Neural progenitor cell (in vitro differentiated cells): ENCODE results near the gene SP1. TPM values are rescaled to one million over a fixed set of nuclear protein-coding genes. Genes with fewer than 3 reads are reported as not detected.

Source experiments
- DNase-seq: peaks from one replicate; pipeline ENCODE4 v3.0.0-alpha.2; 2016; ENCODE audit warnings: low spot score
- H2AFZ ChIP-seq: fragments of 200-600 bp; sonication (generic); replicated peaks from 2 replicates; pipeline ENCODE4 v1.6.1; 2016; ENCODE audit warnings: antibody characterized with exemption
- H3F3A ChIP-seq: fragments of 200-600 bp; sonication (generic); 2 replicates; pipeline ENCODE4 v1.6.1; 2016; ENCODE audit warnings: antibody characterized with exemption, low read depth
- H3K27ac ChIP-seq: fragments of 200-600 bp; sonication (generic); 2 replicates; pipeline ENCODE4 v1.5.1; 2016; ENCODE audit warnings: mild to moderate bottlenecking
- H3K27me3 ChIP-seq: fragments of 200-600 bp; sonication (generic); 2 replicates; pipeline ENCODE4 v1.6.1; 2016; ENCODE audit warnings: mild to moderate bottlenecking, moderate library complexity
- H3K36me3 ChIP-seq: fragments of 200-600 bp; sonication (generic); 2 replicates; pipeline ENCODE4 v1.5.1; 2016
- H3K4me1 ChIP-seq: fragments of 200-600 bp; sonication (generic); 2 replicates; pipeline ENCODE4 v1.6.1; 2016; ENCODE audit warnings: mixed run types
- H3K4me2 ChIP-seq: fragments of 200-600 bp; sonication (generic); 2 replicates; pipeline ENCODE4 v1.6.1; 2016
- H3K4me3 ChIP-seq: fragments of 200-600 bp; sonication (generic); 2 replicates; pipeline ENCODE4 v1.5.1; 2016
- H3K79me2 ChIP-seq: fragments of 200-600 bp; sonication (generic); 2 replicates; pipeline ENCODE4 v1.6.1; 2016; ENCODE audit warnings: low read depth
- H3K9ac ChIP-seq: fragments of 200-600 bp; sonication (generic); 2 replicates; pipeline ENCODE4 v1.6.1; 2016
- H3K9me3 ChIP-seq: fragments of 200-600 bp; sonication (generic); 2 replicates; pipeline ENCODE4 v1.5.1; 2016; ENCODE audit warnings: low read depth
- H4K20me1 ChIP-seq: fragments of 200-600 bp; sonication (generic); 2 replicates; pipeline ENCODE4 v1.6.1; 2016; ENCODE audit warnings: low read depth
- H3K27ac Mint-ChIP-seq: 3 replicates; pipeline ENCODE4 v1.8.0; 2021; ENCODE audit warnings: mixed read lengths
- H3K27me3 Mint-ChIP-seq: 2 replicates; pipeline ENCODE4 v1.8.0; 2022; ENCODE audit warnings: low read depth, mild to moderate bottlenecking, inconsistent platforms, moderate library complexity, mixed read lengths; ENCODE audit not compliant: insufficient read depth
- H3K36me3 Mint-ChIP-seq: 3 replicates; pipeline ENCODE4 v1.8.0; 2021; ENCODE audit warnings: mixed read lengths
- H3K4me1 Mint-ChIP-seq: 3 replicates; pipeline ENCODE4 v1.8.0; 2021; ENCODE audit warnings: mixed read lengths
- H3K4me3 Mint-ChIP-seq: 3 replicates; pipeline ENCODE4 v1.8.0; 2021; ENCODE audit warnings: mild to moderate bottlenecking, moderate library complexity, mixed read lengths
- H3K9me3 Mint-ChIP-seq: 3 replicates; pipeline ENCODE4 v1.8.0; 2020; ENCODE audit warnings: mixed read lengths
- CTCF ChIP-seq: fragments of 200-600 bp; sonication (generic); IDR thresholded peaks from 2 replicates; pipeline ENCODE4 v1.5.1; 2017; ENCODE audit warnings: antibody characterized with exemption, mild to moderate bottlenecking
- EZH2 ChIP-seq: fragments of 200-600 bp; sonication (generic); IDR thresholded peaks from 2 replicates; pipeline ENCODE4 v1.6.1; 2017; ENCODE audit warnings: antibody characterized with exemption, mild to moderate bottlenecking, moderate library complexity
- EZH2phosphoT487 ChIP-seq: fragments of 200-600 bp; sonication (generic); IDR thresholded peaks from 2 replicates; pipeline ENCODE4 v1.6.1; 2017; ENCODE audit warnings: antibody characterized with exemption
- total RNA-seq: library from RNA; depleted of rRNA; stranded (reverse); fragments of >200 nt; gene quantifications from 2 replicates; pipeline ENCODE4 v1.2.3, GENCODE V29; 2015; ENCODE audit warnings: low replicate concordance

The SP1 gene
- total RNA-seq, 1 donor from 2014 or later, result 67.8 TPM

DNA sequence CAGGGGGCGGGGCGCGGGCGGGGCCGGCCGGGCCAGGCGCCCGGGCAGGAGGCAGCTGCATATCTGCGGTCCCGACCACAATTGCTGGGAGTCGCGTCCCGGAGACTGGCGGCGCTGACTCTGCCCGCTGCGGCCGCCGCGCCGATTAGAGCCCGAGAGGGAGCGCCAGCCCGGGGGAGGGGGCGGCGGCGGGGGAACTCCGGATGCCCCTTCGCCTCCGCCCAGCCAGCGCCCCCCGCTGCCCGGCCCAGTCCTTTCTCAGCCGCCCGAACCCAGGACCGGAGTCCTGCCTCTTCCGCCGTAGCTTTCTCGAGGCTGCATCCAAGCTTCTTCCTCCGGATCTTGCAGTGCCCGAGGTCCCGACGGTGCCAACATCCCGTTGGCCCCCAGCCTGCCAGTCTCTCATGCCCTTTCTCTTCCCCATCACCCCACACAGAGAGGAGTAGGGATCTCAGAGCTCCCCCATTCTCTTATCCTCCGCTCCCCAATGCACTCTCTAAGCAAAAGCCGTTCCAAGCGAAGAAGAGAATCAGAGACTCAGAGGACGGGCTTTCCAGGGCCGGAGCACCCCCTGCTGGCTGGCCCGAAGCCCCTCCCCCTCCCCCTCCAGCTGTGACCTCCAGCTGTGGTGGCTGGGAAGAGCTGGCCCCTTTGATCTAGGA is 35.0 kb upstream of the SP1 start:
- H3K9ac ChIP-seq, result no peak overlapping the region
- H3K36me3 ChIP-seq, result no peaks in the 10 kb centered on the region
- no peaks in the 10 kb centered on the region for H4K20me1 ChIP-seq
- no peak overlapping the region for H3K27ac ChIP-seq
- H3K4me3 ChIP-seq, result peak overlapping the region; percentile 71
- H3K9me3 Mint-ChIP-seq, result no peaks in the 10 kb centered on the region
- H3K4me1 ChIP-seq, result peaks cover 8% of the 10 kb centered on the region
- DNase-seq, result peak; percentile 86
- peaks cover 18% of the 10 kb centered on the region for H3K27me3 Mint-ChIP-seq
- peak overlapping the region; percentile 97 for H3K4me2 ChIP-seq
- peaks cover 6% of the 10 kb centered on the region for H3K27me3 ChIP-seq
- H3K4me1 Mint-ChIP-seq, result peaks cover 25% of the 10 kb centered on the region
- no peaks in the 10 kb centered on the region for H3K79me2 ChIP-seq
- TF ChIP-seq EZH2 (no peak), CTCF (peak; percentile 42), EZH2phosphoT487 (no peak)
- H2AFZ ChIP-seq, result peak overlapping the region; percentile 92
- peak overlapping the region; percentile 95 for H3K27ac Mint-ChIP-seq
- H3F3A ChIP-seq, result peaks cover 23% of the 10 kb centered on the region
- H3K4me3 Mint-ChIP-seq, result peak overlapping the region; percentile 97
- no peaks in the 10 kb centered on the region for H3K36me3 Mint-ChIP-seq
- no peaks in the 10 kb centered on the region for H3K9me3 ChIP-seq

DNA sequence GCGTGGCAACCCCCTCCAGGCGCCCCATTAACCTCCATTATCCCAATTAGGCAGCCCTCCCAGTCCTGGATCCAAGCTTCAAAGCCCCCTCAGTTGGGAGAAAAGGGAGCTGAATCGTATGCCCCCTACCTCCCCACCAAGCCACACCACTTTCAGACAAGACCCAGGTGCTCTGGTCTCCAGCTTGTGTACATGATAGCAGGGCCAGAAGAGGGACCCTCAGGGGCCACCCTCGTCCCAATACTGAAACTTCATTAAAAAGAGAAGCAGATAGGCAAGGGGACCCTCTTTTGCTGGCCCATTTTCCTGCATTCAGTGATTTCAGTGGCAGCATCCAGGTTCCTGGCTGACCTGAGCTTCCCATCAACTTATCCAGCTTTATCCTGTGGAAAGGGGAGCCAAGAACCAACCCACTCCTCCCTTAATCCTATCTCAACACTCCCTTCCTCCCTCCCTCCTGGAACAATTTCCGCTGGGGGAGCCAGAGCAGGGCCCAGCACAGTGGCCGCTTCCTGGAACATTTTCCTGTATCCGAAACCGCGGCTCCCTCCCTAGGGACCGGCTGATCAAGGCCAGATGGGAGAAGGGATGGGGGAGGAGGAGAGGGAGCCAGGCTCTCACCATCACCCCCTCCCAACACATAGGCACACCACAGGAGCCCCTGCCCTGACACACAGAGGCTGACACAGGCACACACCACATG is 34.3 kb upstream of the SP1 start:
- H3K4me1 ChIP-seq, result peaks cover 8% of the 10 kb centered on the region
- no peak overlapping the region for H3K27ac ChIP-seq
- H4K20me1 ChIP-seq, result no peaks in the 10 kb centered on the region
- peak overlapping the region; percentile 92 for H2AFZ ChIP-seq
- peak overlapping the region; percentile 97 for H3K4me3 Mint-ChIP-seq
- no peaks in the 10 kb centered on the region for H3K9me3 Mint-ChIP-seq
- H3K9ac ChIP-seq, result no peak overlapping the region
- no peaks in the 10 kb centered on the region for H3K36me3 Mint-ChIP-seq
- peaks cover 25% of the 10 kb centered on the region for H3K4me1 Mint-ChIP-seq
- no peak for DNase-seq
- TF ChIP-seq CTCF (no peak), EZH2 (no peak), EZH2phosphoT487 (no peak)
- H3K79me2 ChIP-seq, result no peaks in the 10 kb centered on the region
- peaks cover 6% of the 10 kb centered on the region for H3K27me3 ChIP-seq
- peak overlapping the region; percentile 97 for H3K4me2 ChIP-seq
- no peak overlapping the region for H3K27ac Mint-ChIP-seq
- H3K9me3 ChIP-seq, result no peaks in the 10 kb centered on the region
- no peaks in the 10 kb centered on the region for H3K36me3 ChIP-seq
- H3K27me3 Mint-ChIP-seq, result peaks cover 14% of the 10 kb centered on the region
- H3K4me3 ChIP-seq, result peak overlapping the region; percentile 71
- H3F3A ChIP-seq, result peaks cover 23% of the 10 kb centered on the region

GRCh38 chr12:53346491-53346890 is 33.5 kb upstream of the SP1 start:
- TF ChIP-seq CTCF (no peak), EZH2 (no peak), EZH2phosphoT487 (no peak)
- H3K9me3 ChIP-seq, result no peaks in the 10 kb centered on the region
- H3K79me2 ChIP-seq, result no peaks in the 10 kb centered on the region
- Mint-ChIP-seq H3K4me1 (peaks cover 25% of the 10 kb centered on the region), H3K4me3 (no peak overlapping the region), H3K9me3 (no peaks in the 10 kb centered on the region), H3K36me3 (no peaks in the 10 kb centered on the region), H3K27ac (no peak overlapping the region), H3K27me3 (peaks cover 10% of the 10 kb centered on the region)
- no peak overlapping the region for H3K4me3 ChIP-seq
- peaks cover 23% of the 10 kb centered on the region for H3F3A ChIP-seq
- H3K9ac ChIP-seq, result no peak overlapping the region
- no peaks in the 10 kb centered on the region for H3K36me3 ChIP-seq
- H3K27ac ChIP-seq, result no peak overlapping the region
- H4K20me1 ChIP-seq, result no peaks in the 10 kb centered on the region
- peaks cover 6% of the 10 kb centered on the region for H3K27me3 ChIP-seq
- no peak overlapping the region for H3K4me2 ChIP-seq
- peaks cover 8% of the 10 kb centered on the region for H3K4me1 ChIP-seq
- H2AFZ ChIP-seq, result peak overlapping the region; percentile 36
- DNase-seq, result no peak
